Measurements from ENCODE around the gene NNAT.

The NNAT gene

GRCh38 chr20:37529214-37529967, 8.3 kb downstream of the NNAT start:
- TF ChIP-seq SPI1 (IDR thresholded peaks at IDR 0.05; ENCODE audit: borderline replicate concordance, low read depth): no peak
- Histone ChIP-seq H3K4me3 (replicated peaks; ENCODE audit: insufficient read depth, low read length) (no peak overlapping the region), H3K27ac (replicated peaks) (no peak overlapping the region), H3K27me3 (ENCODE audit: insufficient read depth, poor library complexity, severe bottlenecking) (no peaks in the 10 kb centered on the region)
- no peak for DNase-seq (ENCODE audit: low read depth in 1 of 2, low spot score in 1 of 2)

DNA sequence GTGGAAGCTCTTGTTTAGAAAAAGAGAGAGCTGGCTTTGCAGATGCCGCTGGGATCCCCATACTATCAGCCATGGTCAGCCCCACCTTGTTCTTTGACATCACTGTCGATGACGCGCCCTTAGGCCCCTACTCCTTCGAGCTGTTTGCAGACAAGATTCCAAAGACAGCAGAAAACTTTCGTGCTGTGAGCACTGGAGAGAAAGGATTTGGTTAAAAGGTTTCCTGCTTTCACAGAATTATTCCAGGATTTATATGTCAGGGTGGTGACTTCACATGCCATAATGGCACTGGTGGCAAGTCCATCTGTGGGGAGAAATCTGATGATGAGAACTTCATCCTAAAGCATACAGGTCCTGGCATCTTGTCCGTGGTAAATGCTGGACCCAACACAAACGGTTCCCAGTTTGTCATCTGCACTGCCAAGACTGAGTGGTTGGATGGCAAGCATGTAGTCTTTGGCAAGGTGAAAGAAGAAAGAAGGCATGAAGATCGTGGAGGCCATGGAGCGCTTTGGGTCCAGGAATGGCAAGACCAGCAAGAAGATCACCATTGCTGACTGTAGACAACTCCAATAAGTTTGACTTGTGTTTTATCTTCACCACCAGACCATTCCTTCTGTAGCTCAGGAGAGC, 9.0 kb downstream of the NNAT start:
- no peak for DNase-seq (ENCODE audit: low read depth in 1 of 2, low spot score in 1 of 2)
- no peaks in the 10 kb centered on the region for H3K27me3 ChIP-seq (ENCODE audit: insufficient read depth, poor library complexity, severe bottlenecking)
- TF ChIP-seq SPI1 (IDR thresholded peaks at IDR 0.05; ENCODE audit: borderline replicate concordance, low read depth) (no peak), GABPA (IDR thresholded peaks at IDR 0.05; ENCODE audit: low read depth) (no peak), POLR2AphosphoS5 (IDR thresholded peaks at IDR 0.05; ENCODE audit: low read depth) (no peak)
- TF ChIP-seq, protein P1, sequence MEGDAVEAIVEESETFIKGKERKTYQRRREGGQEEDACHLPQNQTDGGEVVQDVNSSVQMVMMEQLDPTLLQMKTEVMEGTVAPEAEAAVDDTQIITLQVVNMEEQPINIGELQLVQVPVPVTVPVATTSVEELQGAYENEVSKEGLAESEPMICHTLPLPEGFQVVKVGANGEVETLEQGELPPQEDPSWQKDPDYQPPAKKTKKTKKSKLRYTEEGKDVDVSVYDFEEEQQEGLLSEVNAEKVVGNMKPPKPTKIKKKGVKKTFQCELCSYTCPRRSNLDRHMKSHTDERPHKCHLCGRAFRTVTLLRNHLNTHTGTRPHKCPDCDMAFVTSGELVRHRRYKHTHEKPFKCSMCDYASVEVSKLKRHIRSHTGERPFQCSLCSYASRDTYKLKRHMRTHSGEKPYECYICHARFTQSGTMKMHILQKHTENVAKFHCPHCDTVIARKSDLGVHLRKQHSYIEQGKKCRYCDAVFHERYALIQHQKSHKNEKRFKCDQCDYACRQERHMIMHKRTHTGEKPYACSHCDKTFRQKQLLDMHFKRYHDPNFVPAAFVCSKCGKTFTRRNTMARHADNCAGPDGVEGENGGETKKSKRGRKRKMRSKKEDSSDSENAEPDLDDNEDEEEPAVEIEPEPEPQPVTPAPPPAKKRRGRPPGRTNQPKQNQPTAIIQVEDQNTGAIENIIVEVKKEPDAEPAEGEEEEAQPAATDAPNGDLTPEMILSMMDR (IDR thresholded peaks at IDR 0.05; ENCODE audit: insufficient read depth, low read length): no peak
- no peak overlapping the region for H3K27ac ChIP-seq (replicated peaks)
- no peak overlapping the region for H3K4me3 ChIP-seq (replicated peaks; ENCODE audit: insufficient read depth, low read length)

DNA sequence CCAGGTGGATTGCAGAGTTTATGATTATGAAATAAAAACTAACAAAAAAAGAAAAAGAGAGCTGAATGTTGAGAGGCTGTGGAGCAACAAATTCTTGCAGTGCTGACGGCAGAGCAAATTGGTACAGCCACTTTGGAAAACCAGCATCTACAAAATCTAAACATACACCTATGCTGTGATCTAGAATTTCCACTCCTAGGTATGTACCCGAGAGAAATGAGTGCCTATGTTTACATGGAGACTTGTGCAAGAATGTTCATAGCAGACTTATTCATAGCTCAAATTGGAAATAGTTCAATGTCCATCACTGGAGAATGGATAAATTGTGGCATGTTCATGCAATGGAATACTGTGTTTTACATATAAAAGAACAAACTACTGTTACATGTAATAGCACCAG, 9.6 kb downstream of the NNAT start:
- no peak overlapping the region for H3K4me3 ChIP-seq (replicated peaks; ENCODE audit: insufficient read depth, low read length)
- TF ChIP-seq POLR2AphosphoS5 (IDR thresholded peaks at IDR 0.05; ENCODE audit: low read depth) (no peak), GABPA (IDR thresholded peaks at IDR 0.05; ENCODE audit: low read depth) (no peak), REST (IDR thresholded peaks at IDR 0.05; ENCODE audit: insufficient replicate concordance, low read depth) (no peak), SPI1 (IDR thresholded peaks at IDR 0.05; ENCODE audit: borderline replicate concordance, low read depth) (no peak)
- TF ChIP-seq, protein P1 (IDR thresholded peaks at IDR 0.05; ENCODE audit: insufficient read depth, low read length): no peak
- no peak overlapping the region for H3K27ac ChIP-seq (replicated peaks)
- no peak for DNase-seq (ENCODE audit: low read depth in 1 of 2, low spot score in 1 of 2)
- no peaks in the 10 kb centered on the region for H3K27me3 ChIP-seq (ENCODE audit: insufficient read depth, poor library complexity, severe bottlenecking)

GRCh38 chr20:37531856-37532255, 10.8 kb downstream of the NNAT start:
- H3K27me3 ChIP-seq (ENCODE audit: insufficient read depth, poor library complexity, severe bottlenecking): no peaks in the 10 kb centered on the region
- no peak overlapping the region for H3K27ac ChIP-seq (replicated peaks)
- TF ChIP-seq POLR2AphosphoS5 (IDR thresholded peaks at IDR 0.05; ENCODE audit: low read depth) (no peak), SPI1 (IDR thresholded peaks at IDR 0.05; ENCODE audit: borderline replicate concordance, low read depth) (no peak), REST (IDR thresholded peaks at IDR 0.05; ENCODE audit: insufficient replicate concordance, low read depth) (no peak), GABPA (IDR thresholded peaks at IDR 0.05; ENCODE audit: low read depth) (no peak)
- TF ChIP-seq, protein P1 (IDR thresholded peaks at IDR 0.05; ENCODE audit: insufficient read depth, low read length): no peak
- DNase-seq (ENCODE audit: low read depth in 1 of 2, low spot score in 1 of 2): no peak
- no peak overlapping the region for H3K4me3 ChIP-seq (replicated peaks; ENCODE audit: insufficient read depth, low read length)

Measured in HL-60 (cell line).